HCT116 (cell line): ENCODE results near the gene GRM8. TPM values are rescaled to one million over a fixed set of nuclear protein-coding genes. Genes with fewer than 3 reads are reported as not detected.

Experiments
- ATAC-seq: fragments of 200-7000 bp; cut with Tn5 transposase; 2 replicates; pipeline ENCODE4 v1.9.1; 2020; ENCODE audit warnings: mild to moderate bottlenecking, moderate library complexity
- BruUV-seq: library from RNA; stranded (reverse); fragments of 400-500 nt; replicated peaks from 2 replicates; lab custom pipeline; 2021; lab: Mats Ljungman, UMichigan
- CTCF ChIA-PET: fragments of 300-600 bp; sonication (Branson Sonifier 250); formaldehyde crosslinking; loops from one replicate; lab custom pipeline; 2021; ENCODE audit warnings: antibody characterized with exemption; lab: Charles Lee
- POLR2A ChIA-PET: fragments of 300-600, 350-600 bp; sonication (Branson Sonifier 250); formaldehyde crosslinking; loops from one replicate; lab custom pipeline; 2021; ENCODE audit warnings: antibody characterized with exemption; lab: Charles Lee
- RAD21 ChIA-PET, 2 experiments: fragments of 300-600 bp; sonication (Branson Sonifier 250); formaldehyde crosslinking; loops; one replicate each; lab custom pipeline; 2023; ENCODE audit warnings: low total read pairs in 2 of 2; ENCODE audit not compliant: uncharacterized antibody in 2 of 2, unreplicated experiment in 2 of 2, low non-redundant PET in 1 of 2; lab: Charles Lee
- DNase-seq: peaks from one replicate; pipeline ENCODE4 v3.0.0-alpha.2; 2010; ENCODE audit warnings: low read depth, low spot score
- H2AFZ ChIP-seq: fragments of 200-600 bp; shearing (Covaris generic), sonication (generic); 2 replicates; pipeline ENCODE4 v1.6.1; 2017; ENCODE audit warnings: low read depth, mixed run types, mixed read lengths, antibody characterized with exemption, low read length; ENCODE audit not compliant: poor library complexity, severe bottlenecking
- H3K27ac ChIP-seq: 2 replicates; pipeline ENCODE4 v1.5.1; 2012; ENCODE audit warnings: low read depth, low read length
- H3K27me3 ChIP-seq: fragments of 200-600 bp; sonication (generic); 2 replicates; pipeline ENCODE4 v1.6.1; 2016; ENCODE audit warnings: mixed run types, low read length, mixed read lengths; ENCODE audit not compliant: insufficient read depth
- H3K36me3 ChIP-seq, 2 experiments: fragments of 200-500 bp in 1 of 2; fragments of 200-600 bp in 1 of 2; sonication (Bioruptor generic) in 1 of 2; sonication (generic) in 1 of 2; 2 replicates each; pipeline versions ENCODE4 v1.5.1 to v1.6.1; 2014 to 2016; ENCODE audit warnings: low read length in 2 of 2, inconsistent platforms in 1 of 2, mixed read lengths in 1 of 2, mixed run types in 1 of 2; ENCODE audit not compliant: insufficient read depth in 2 of 2, control insufficient read depth in 1 of 2
- H3K4me1 ChIP-seq, 2 experiments: fragments of 200-600 bp in 1 of 2; sonication (generic) in 1 of 2; 2 replicates each; pipeline versions ENCODE4 v1.5.1 to v1.6.1; 2012 to 2017; ENCODE audit warnings: low read length in 2 of 2, inconsistent platforms in 1 of 2, mild to moderate bottlenecking in 1 of 2, mixed read lengths in 1 of 2, mixed run types in 1 of 2, moderate library complexity in 1 of 2; ENCODE audit not compliant: insufficient read depth in 2 of 2, control insufficient read depth in 1 of 2
- H3K4me2 ChIP-seq: fragments of 200-600 bp; sonication (generic); 2 replicates; pipeline ENCODE4 v1.6.1; 2017; ENCODE audit warnings: mixed run types, low read length, mixed read lengths
- H3K4me3 ChIP-seq, 2 experiments: fragments of 200-600 bp in 1 of 2; sonication (generic) in 1 of 2; replicated peaks in 1 of 2; 2 replicates each; pipeline ENCODE4 v1.5.1; 2011 to 2016; ENCODE audit warnings: low read length in 2 of 2, control low read depth in 1 of 2, low read depth in 1 of 2, mild to moderate bottlenecking in 1 of 2, mixed read lengths in 1 of 2, mixed run types in 1 of 2
- H3K79me2 ChIP-seq: fragments of 200-600 bp; sonication (generic); 2 replicates; pipeline ENCODE4 v1.6.1; 2017; ENCODE audit warnings: mild to moderate bottlenecking, mixed run types, low read length, moderate library complexity, mixed read lengths; ENCODE audit not compliant: insufficient read depth
- H3K9ac ChIP-seq: fragments of 200-600 bp; sonication (generic); 2 replicates; pipeline ENCODE4 v1.6.1; 2016; ENCODE audit warnings: low read length, mixed read lengths
- H3K9me2 ChIP-seq: fragments of 200-600 bp; sonication (generic), shearing (Covaris generic); 2 replicates; pipeline ENCODE4 v1.6.1; 2017; ENCODE audit warnings: mixed run types, mild to moderate bottlenecking, moderate library complexity; ENCODE audit not compliant: insufficient read depth
- H3K9me3 ChIP-seq, 2 experiments: fragments of 200-500 bp in 1 of 2; fragments of 200-600 bp in 1 of 2; sonication (Bioruptor generic) in 1 of 2; sonication (generic) in 1 of 2; 2 replicates each; pipeline ENCODE4 v1.6.1; 2014 to 2017; ENCODE audit warnings: low read length in 2 of 2, mixed read lengths in 2 of 2, inconsistent platforms in 1 of 2, low read depth in 1 of 2, mild to moderate bottlenecking in 1 of 2, mixed run types in 1 of 2, moderate library complexity in 1 of 2; ENCODE audit not compliant: control insufficient read depth in 1 of 2, insufficient read depth in 1 of 2
- H4K20me1 ChIP-seq: fragments of 200-600 bp; sonication (generic), shearing (Covaris generic); 2 replicates; pipeline ENCODE4 v1.6.1; 2017; ENCODE audit warnings: mixed run types, mild to moderate bottlenecking, moderate library complexity; ENCODE audit not compliant: insufficient read depth
- ATF3 ChIP-seq: IDR thresholded peaks from 2 replicates; pipeline ENCODE4 v1.6.1; 2012
- CEBPB ChIP-seq: IDR thresholded peaks from 2 replicates; pipeline ENCODE4 v1.6.1; 2012; ENCODE audit warnings: low read depth
- EGR1 ChIP-seq: IDR thresholded peaks from 2 replicates; pipeline ENCODE4 v1.6.1; 2012; ENCODE audit warnings: low read depth
- ELF1 ChIP-seq: IDR thresholded peaks from 2 replicates; pipeline ENCODE4 v1.6.1; 2012; ENCODE audit warnings: low read depth, borderline replicate concordance
- EZH2phosphoT487 ChIP-seq: fragments of 200-600 bp; IDR thresholded peaks from 2 replicates; pipeline ENCODE4 v1.6.1; 2018; ENCODE audit warnings: antibody characterized with exemption, borderline replicate concordance
- MAX ChIP-seq: IDR thresholded peaks from 2 replicates; pipeline ENCODE4 v1.6.1; 2012
- RAD21 ChIP-seq: IDR thresholded peaks from 2 replicates; pipeline ENCODE4 v1.6.1; 2012; ENCODE audit warnings: low read depth, mild to moderate bottlenecking
- SP1 ChIP-seq: IDR thresholded peaks from 2 replicates; pipeline ENCODE4 v1.6.1; 2012; ENCODE audit warnings: low read depth
- SRF ChIP-seq: IDR thresholded peaks from 2 replicates; pipeline ENCODE4 v1.6.1; 2012; ENCODE audit warnings: low read depth
- TCF7L2 ChIP-seq: IDR thresholded peaks from 2 replicates; pipeline ENCODE4 v1.7.0; 2011; ENCODE audit warnings: borderline replicate concordance, inconsistent platforms; ENCODE audit not compliant: insufficient read depth, insufficient read length; ENCODE audit errors: extremely low read depth
- ZFX ChIP-seq: fragments of 450-650 bp; IDR thresholded peaks from 2 replicates; pipeline ENCODE4 v1.6.1; 2017
- ZNF274 ChIP-seq: fragments of 200-500 bp; sonication (Bioruptor generic); IDR thresholded peaks from 2 replicates; pipeline ENCODE4 v1.6.1; 2014; ENCODE audit warnings: mild to moderate bottlenecking, low read depth, low read length, inconsistent platforms
- intact Hi-C: fragments of 100-400 bp; cut with micrococcal nuclease; formaldehyde crosslinking; loops from 2 replicates; pipeline ENCODE4 v1.10.0; 2022
- total RNA-seq: library from RNA; stranded (reverse); gene quantifications from one replicate; pipeline ENCODE4 v1.2.1, GENCODE V29; 2021; ENCODE audit not compliant: unreplicated experiment

Gene GRM8
- total RNA-seq, 1 experiment from 2014 or later: 0.05 TPM

GRCh38 chr7:127189886-127190285, 62.9 kb downstream of the GRM8 start:
- H3K4me1 ChIP-seq: no peaks in the 10 kb centered on the region
- H4K20me1 ChIP-seq: no peaks in the 10 kb centered on the region
- no peak overlapping the region for H3K4me3 ChIP-seq
- ChIA-PET POLR2A (no interaction called here), RAD21 (no interaction called here)
- no TSS peak for BruUV-seq
- no peak for ATAC-seq
- intact Hi-C loops: no loop called here
- no peak overlapping the region for H2AFZ ChIP-seq
- no peaks in the 10 kb centered on the region for H3K9me2 ChIP-seq
- H3K27ac ChIP-seq: no peak overlapping the region
- H3K4me2 ChIP-seq: no peak overlapping the region
- H3K9ac ChIP-seq: no peak overlapping the region
- no peaks in the 10 kb centered on the region for H3K36me3 ChIP-seq
- TF ChIP-seq MAX (no peak), ATF3 (no peak), TCF7L2 (no peak), EZH2phosphoT487 (no peak), ZFX (no peak), SP1 (no peak), ELF1 (no peak)
- TF ChIP-seq, all 23 proteins: peak for 0
- Histone ChIP-seq H3K79me2 (no peaks in the 10 kb centered on the region), H3K27me3 (peaks cover 21% of the 10 kb centered on the region), H3K9me3 (no peaks in the 10 kb centered on the region)
- CTCF ChIA-PET: no interaction called here
- DNase-seq: no peak

- TF ChIP-seq RAD21: no peak
- no peak for TF ChIP-seq ZFX
- TF ChIP-seq ZNF274: no peak
- TF ChIP-seq SRF: no peak
- no peak for TF ChIP-seq CEBPB
- TF ChIP-seq EGR1: no peak
- CTCF ChIA-PET: no interaction called here
- Histone ChIP-seq H3K9me3 (no peaks in the 10 kb centered on the region), H3K36me3 (no peaks in the 10 kb centered on the region), H3K4me3 (no peak overlapping the region), H2AFZ (no peak overlapping the region), H3K79me2 (no peaks in the 10 kb centered on the region), H4K20me1 (no peaks in the 10 kb centered on the region), H3K9me2 (no peaks in the 10 kb centered on the region), H3K27ac (no peak overlapping the region), H3K4me1 (no peaks in the 10 kb centered on the region), H3K9ac (no peak overlapping the region), H3K4me2 (no peak overlapping the region), H3K27me3 (peaks cover 18% of the 10 kb centered on the region)
- no peak for DNase-seq
- RAD21 ChIA-PET: no interaction called here
- no TSS peak for BruUV-seq
- intact Hi-C loops: no loop called here
- no peak for ATAC-seq
- POLR2A ChIA-PET: no interaction called here
These were observed 63.7 kb downstream of the GRM8 start for GRCh38 chr7:127189074-127189473.
